ENCODE data around the gene PTPRN2.
"Not testable (repeated sequence)": the region's sequence is repeated elsewhere in the genome, so short reads cannot be mapped to it uniquely, and the experiment has no call there.

The PTPRN2 gene

DNA sequence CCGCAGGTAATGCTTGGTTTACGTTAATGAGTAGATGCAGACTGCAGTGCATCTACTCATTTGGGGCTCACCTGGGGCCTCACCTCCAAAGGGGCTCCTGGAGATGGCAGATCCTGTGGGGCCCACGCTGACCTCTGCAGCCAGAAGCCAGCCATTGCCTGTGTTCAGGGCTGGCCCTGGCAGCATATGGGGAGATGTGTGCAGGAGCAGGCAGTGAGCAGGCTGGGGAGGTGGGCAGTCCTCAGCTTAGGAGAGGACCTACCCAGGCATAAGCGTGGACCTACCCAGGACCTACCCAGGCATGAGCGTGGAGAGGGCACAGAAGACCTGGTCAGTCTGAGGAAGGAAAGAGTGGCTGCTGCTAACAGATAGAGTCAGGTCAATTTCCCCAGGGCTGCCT is 178.5 kb downstream of the PTPRN2 start:
- no peak for DNase-seq (ENCODE audit: insufficient read length, low spot score)
- FAIRE-seq: no peak

DNA sequence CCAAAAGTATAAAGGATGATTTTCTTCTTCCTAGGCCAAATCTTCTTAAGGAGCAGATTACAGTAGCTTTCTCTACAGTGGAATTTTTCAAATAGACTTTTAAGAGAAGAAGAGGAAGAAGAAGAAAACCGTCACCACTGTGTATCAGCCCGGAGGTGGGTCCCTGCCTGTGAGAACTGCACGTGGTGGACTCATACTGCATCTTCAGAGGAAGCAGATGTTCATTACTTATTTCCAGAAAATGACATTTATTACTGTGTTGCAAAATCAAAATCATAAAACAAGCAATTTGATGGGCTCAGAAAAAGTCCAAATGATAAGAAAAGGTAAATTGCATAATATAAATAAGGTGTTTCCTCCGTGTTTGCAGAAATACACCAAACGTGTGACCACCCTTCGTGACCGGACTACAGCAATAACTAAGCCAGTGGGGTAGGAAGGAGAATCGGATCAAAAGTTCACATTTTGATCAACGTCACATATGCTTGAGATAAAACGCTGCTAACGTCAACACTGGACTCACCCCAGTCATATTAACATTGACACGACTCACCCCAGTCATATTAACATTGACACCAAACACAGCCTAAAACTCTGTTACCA is 179.2 kb downstream of the PTPRN2 start:
- DNase-seq (ENCODE audit: insufficient read length, low spot score): no peak
- FAIRE-seq: no peak

DNA sequence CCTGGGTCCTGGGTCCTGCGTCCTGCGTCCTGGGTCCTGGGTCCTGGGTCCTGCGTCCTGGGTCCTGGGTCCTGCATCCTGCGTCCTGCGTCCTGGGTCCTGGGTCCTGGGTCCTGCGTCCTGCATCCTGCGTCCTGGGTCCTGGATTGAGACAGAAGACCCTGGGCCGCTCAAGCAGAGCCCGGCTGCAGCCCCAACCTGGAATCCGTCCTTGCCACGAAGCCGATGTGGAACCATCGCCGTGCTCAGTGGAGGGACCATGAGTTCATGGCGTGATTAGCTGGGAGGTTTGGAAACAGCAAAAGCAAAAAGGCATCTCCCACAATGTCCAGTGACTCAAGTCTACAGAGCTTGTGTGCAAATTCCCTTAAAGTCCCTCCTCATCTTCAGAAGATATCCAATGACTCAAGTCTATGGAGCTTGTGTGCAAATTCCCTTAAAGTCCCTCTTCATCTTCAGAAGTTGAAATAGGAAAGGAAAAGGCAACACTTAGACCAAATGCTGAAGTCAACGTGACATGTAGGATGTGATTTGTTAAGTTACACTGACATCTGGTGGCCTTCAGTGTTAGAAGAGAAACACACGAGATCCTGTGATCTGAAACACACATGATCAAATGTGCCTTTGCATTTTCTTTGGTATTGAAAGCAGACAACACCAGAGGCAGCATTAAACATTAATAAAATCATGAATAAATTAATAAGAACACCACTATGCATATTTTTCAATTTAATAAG is 179.9 kb downstream of the PTPRN2 start:
- DNase-seq (ENCODE audit: insufficient read length, low spot score) (peak; percentile 34), FAIRE-seq (no peak)

DNA sequence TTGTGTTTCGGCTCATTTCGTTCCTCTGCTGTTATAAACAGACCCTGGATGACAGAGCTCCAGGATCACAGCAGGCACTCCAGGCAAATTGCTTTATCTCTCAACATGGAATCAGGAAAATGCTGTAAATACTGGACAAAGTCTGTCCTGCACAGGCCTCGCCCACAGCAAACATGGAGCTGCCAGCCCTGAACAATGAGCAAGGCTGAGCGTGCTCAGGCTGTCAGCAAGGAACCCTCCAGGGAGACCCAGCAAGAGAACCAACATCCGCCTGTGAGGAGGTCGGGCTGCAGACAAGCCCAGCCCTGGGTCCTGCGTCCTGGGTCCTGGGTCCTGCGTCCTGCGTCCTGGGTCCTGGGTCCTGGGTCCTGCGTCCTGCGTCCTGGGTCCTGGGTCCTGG is 180.8 kb downstream of the PTPRN2 start:
- FAIRE-seq: no peak
- no peak for DNase-seq (ENCODE audit: insufficient read length, low spot score)

DNA sequence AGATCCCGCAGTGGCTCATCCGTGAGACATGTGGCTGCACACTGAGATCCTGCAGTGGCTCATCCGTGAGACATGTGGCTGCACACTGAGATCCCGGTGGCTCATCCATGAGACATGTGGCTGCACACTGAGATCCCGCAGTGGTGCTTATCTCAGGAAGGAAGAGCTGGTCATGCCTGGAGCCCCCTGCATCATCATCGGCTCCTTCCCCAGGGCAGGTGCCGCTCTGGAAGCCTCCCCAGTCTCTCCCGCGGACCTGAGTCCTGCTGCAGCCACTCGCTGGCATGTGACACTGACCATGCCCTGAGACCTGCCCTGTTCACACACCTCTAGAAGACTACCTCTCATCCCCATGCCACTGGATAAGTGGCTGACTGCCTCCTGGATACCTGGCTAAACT is 181.3 kb downstream of the PTPRN2 start:
- DNase-seq (ENCODE audit: insufficient read length, low spot score) (no peak), FAIRE-seq (no peak)

DNA sequence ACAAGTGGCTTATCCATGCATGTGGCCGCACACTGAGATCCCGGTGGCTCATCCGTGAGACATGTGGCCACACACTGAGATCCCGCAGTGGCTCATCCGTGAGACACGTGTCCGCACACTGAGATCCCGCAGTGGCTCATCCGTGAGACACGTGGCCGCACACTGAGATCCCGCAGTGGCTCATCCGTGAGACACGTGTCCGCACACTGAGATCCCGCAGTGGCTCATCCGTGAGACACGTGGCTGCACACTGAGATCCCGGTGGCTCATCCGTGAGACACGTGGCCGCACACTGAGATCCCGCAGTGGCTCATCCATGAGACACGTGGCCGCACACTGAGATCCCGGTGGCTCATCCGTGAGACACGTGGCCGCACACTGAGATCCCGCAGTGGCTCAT is 181.9 kb downstream of the PTPRN2 start:
- not testable (repeated sequence) for FAIRE-seq

DNA sequence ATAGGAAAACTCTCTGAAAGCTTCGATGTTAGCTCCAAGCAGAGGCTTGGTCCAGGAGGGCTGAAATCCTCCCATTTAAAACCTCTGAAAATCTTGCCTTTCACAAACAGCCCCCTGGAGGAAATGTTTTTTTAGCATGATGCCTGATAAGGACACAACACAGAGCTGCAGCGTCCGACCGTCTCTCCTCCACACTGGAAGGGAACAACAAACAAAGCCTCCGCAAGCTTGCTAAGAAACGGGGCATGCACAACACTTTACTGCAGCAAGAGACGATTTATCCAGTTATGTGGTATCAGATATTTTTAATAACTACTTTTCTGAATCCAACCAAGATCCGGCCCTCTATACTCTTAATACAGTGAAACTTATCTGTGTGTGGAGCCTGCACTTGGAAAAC is 182.3 kb downstream of the PTPRN2 start:
- DNase-seq (ENCODE audit: insufficient read length, low spot score) (no peak), FAIRE-seq (no peak)

More for the DNA sequence above, 181.9 kb downstream of the PTPRN2 start:
- DNase-seq (ENCODE audit: insufficient read length, low spot score): not testable (repeated sequence)

DNA sequence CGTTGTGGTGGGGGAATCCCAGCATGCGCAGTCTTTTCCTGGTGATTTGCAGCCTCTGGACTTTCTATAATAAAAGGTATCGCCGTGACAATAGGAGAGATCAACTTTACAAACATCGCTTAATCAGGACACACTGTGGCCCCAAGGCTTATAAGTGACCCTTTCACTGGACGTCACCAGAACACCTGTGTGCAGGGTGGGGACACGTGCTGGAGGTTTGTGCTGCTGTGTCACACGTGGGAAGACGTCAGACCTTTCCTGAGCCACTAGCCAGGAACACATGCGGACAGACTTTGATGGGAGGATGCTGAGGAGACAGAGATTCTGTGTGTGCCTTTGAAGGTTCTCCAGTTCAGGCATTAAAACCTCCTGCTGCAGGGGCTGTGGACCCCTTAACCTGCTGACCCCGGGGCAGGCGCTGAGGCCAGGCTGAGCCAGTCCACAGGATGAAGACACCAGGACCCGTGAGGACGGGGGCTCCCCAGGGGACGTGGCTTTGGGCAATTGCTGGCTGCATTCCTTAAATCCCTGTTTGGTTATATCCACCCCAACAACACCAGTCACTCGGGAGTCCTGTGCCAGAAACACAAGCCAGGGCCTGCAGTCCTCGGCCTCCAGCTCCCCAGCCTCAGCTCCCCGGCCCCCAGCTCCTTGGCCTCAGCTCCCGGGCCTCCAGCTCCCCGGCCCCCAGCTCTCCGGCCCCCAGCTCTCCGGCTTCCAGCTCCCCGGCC is 183.4 kb downstream of the PTPRN2 start:
- DNase-seq (ENCODE audit: insufficient read length, low spot score): no peak
- no peak for FAIRE-seq

DNA sequence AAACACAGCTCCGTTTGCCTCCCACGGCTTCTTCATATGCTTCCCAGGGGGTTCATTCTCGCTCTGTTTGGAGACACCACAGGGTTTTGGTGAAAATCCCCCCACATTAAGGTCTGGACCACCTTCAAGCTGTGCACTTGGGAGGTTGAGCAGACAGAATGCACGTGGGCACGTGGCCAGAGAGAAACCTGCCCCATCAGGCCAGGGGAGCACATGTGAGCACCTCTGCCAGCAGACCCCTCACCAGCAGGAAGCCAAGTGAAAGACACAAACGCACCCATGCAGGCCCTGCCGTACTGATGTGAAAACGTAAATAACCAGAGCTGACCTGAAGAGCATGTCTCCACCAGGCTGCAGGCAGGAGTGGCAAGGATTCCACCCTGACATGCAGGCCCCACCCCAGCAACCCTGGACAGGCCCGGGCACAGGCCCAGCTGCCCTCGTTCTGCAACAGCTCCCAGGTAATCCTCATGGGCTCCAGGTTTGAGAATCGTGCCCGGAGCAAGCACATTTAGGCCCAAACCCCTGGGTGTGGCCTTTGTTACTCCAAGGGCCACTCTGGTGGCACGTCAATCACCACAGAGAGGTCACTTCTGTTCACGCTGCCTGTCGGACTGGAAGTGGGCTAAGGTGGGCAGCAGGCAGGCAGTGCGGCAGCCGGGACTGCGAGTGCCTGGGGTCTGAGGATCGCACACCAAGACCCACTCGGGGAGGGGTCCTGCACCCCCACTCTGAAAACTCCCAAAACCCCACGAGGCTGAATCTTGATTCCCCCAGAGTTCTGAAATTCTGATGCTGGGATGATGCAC is 184.4 kb downstream of the PTPRN2 start:
- FAIRE-seq (no peak), DNase-seq (ENCODE audit: insufficient read length, low spot score) (no peak)

DNA sequence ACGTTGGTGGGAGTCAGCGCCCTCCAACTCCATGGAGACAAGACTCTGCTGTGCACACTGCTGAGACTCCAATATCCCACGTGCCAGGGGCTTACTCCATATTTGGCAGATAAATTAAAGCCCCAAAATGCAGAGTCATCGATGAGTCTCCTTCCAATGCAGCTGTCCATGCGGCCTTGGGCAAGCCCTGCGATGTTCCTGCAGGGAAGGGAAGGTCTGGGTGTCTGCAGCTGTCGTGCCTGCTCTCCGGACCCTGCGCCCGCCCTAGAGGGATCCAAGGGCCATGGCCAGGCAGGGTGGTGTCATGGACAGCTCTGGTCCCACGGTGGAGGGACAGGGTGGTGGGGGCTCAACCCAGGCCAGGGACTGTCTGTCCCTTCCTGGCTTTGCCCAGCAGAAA is 185.2 kb downstream of the PTPRN2 start:
- DNase-seq (ENCODE audit: insufficient read length, low spot score): no peak
- no peak for FAIRE-seq

DNA sequence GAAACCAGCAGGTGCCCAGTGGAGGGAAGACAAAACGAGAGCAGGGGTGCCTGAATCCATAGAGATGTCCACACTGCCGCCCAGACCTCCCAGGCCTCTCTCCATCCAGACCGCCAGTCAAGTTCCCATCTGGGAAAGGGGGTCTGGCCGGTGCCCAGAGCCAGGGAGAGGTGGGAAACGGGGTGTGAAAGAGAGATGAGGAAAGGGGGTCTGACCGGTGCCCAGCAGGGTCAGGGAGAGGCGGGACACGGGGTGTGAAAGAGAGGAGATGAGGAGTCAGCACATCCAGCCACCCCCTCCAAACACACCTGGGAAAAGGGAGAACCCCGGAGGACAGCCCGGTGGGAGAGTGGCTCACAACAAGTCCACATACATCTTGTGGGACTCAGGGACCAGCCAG is 185.8 kb downstream of the PTPRN2 start:
- FAIRE-seq: no peak
- DNase-seq (ENCODE audit: insufficient read length, low spot score): no peak

DNA sequence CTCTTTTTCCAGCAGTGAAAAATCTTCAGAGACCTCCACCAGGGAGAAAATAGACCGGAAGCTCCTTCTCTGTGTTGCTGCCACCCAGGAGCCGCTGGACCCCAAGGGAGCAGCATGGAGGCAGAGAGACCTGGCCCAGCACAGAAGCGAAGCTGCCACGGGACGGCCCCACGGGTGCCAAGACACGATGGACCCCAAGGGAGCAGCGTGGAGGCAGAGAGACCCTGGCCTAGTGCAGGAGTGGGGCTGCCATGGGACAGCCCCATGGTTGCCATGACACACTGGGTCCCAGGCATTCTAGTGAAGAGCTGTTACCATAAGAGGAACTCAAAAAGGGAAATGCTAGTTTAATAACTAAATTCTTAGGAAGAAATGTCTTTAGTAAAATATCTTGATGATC is 186.3 kb downstream of the PTPRN2 start:
- FAIRE-seq (no peak), DNase-seq (ENCODE audit: insufficient read length, low spot score) (no peak)

DNA sequence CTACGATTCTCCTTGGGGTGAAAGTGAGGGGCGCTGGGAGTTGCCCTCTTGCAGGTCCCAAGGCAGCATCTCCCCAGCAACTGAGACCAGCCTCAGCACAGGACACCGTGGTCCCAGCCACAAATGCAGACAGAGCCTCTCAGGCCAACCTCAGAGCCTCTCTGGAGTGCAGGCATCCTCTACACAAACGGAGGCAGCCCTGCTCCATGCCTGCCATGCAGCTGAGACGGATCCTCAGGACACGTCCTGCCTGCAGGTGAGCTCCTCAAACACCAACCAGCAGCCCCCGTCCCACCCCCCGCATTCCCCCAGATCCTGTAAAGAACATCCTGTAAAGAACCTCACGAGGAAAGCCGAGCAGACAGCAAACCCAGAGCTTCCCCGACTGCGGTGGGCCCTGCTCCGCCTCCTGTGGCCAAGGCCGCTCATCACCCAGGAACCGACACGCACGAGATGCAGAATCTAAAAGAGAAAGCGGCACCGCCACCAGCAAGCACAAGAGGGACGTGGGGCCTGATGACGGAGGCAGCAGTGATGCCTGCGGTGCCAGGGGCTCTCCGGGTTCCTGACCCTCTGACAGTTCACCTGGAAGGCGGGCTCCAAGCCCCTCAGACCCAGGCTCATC is 186.9 kb downstream of the PTPRN2 start:
- DNase-seq (ENCODE audit: insufficient read length, low spot score): no peak
- FAIRE-seq: no peak

DNA sequence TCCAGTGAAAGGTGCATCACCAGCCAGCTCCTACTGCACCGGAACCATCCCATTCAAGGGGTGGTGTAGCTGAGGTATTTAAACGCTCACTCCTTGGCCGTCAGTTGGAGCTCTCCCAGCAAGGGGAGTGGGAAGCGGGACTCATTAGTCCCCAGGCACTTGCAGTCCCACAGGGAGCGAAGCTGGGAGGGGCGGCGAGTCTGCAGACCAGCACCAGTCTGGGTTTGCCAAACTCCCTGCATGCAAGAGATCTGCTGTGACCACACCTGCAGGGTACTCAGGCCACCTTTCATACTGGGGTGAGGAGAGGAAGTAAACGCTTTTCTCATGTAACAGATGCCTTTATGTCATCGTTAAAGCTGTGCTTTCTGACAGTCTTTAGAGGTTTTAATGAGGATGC is 187.9 kb downstream of the PTPRN2 start:
- DNase-seq (ENCODE audit: insufficient read length, low spot score) (no peak), FAIRE-seq (no peak)

DNA sequence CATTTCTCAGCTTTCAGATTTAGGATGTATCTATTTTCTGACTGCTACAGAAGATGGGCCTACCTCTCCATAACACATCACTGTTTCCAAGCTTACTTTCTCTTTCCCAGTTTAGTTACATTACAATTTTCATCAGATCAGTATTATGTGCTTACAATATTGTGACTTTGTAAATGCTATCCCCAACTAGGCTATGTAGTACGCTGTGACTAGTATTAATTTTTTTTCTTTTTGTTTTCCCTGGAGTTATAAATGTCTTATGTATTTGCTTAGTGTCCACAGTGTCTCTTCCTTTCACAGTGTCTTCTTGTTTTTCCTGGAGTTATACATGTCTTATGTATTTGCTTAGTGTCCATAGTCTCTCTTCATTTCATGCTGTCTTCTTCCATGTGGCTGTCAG is 188.9 kb downstream of the PTPRN2 start:
- no peak for DNase-seq (ENCODE audit: insufficient read length, low spot score)
- FAIRE-seq: no peak

DNA sequence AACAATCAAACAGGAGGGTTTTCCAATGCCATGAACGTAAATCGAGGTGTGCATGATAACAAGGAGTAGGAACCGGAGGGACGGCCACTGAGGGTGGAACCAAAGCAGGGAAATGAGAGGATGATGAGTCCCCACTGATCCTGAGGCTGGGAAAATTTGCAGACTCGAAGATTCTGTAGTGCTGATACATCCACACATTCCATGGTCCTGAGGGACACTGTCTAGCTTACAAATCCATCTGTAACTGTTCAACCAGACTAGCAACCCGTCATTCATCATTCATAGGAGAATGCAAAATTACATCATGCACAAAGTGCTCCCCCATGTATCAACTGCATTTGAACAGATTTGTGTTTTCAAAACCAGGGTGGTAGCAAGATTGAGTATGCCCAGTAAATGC is 189.7 kb downstream of the PTPRN2 start:
- FAIRE-seq: no peak
- DNase-seq (ENCODE audit: insufficient read length, low spot score): no peak

DNA sequence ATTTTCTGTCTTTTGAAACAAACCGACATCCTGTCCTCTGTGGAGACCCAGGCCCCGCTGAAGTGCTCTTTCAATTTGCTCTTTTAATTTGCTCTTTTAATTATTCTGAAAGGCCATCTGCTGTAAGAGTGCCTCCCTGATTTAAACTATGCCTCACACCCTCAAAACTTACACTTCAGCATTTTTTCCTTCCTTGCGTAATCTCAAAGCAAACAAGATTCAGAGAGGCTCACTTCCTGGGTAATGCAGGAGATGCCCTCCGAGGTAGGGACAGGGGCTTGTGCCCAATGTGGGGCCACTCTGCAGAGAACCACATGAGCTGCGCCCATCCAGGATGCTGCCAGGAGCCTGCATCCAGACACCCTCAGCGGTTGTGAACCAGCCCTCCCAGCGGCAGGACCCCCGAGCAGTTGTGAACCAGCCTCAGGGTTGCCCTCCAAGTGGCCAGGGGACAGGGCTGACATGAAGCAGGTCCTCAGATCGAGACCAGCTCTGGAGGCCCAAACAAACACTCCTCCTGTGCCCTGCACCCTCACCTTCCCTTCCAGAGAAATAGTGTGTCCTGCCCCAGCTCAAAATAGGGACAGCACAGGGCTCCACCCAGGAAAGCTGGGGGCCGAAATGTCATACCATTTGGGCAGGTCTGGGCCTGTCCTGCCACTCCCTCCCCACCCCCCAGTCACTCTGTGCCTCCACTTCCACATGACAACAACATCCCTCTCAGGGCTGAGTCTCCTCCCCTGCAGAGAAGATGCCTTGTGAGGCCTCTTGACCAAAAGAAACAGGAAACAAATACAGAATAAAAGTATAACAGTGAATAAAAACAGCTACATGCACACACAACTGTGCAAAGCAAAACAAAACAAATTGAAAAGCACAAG is 190.4 kb downstream of the PTPRN2 start:
- no peak for DNase-seq (ENCODE audit: insufficient read length, low spot score)
- FAIRE-seq: no peak

DNA sequence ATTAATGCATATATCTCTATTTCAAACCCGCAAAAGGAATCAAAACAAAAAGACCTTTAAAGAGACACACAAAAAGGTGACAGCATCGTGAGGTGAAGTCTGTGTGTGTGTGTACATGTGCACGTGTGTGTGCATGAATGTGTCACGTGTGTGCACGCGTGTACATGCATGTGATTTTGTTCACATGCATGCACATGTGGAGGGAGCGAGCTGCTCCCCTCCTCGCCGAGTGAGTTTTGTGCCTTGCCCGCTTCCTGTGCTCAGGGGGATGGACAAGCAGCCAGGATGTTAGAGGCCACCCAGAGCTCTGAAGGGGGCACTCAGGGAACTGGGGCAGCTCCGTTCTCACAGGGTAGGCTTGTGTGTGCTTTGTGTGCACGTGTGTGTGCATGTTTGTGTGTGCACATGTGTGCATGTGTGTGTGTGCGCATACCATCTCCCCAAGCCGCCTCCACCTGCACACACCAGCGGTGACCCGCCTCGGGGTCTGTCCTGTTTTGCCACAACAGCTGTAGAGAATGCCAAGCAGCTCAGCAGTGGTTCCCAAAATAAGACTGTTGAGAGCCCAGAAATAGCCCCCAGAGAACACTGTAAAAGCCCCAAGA is 191.2 kb downstream of the PTPRN2 start:
- FAIRE-seq: no peak

DNA sequence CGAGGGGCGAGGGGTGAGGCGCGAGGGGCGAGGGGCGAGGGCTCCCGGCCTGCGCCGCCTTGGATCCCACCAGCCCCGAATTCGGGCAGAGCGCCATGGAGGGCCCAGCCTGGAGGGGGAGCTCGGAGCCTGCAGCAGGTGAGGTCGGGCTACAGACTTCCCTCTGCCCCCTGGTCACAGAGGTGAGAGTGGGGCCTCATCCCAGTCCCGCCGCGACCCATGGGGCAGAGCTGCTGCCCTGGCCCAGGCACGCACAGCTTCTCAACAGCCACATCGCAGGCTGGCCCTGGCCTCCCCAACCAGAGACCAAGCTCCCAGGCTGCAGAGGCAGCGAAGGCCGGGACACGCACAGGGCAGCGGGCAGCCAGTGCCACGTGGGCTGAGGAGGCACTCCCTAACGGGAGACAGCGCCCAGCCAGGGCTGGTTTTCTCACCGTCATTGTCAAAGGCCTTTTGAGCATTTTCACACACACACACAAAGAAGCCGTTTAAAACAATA is 191.8 kb downstream of the PTPRN2 start:
- FAIRE-seq (no peak), DNase-seq (ENCODE audit: insufficient read length, low spot score) (no peak)

More for the DNA sequence above, 191.2 kb downstream of the PTPRN2 start:
- DNase-seq (ENCODE audit: insufficient read length, low spot score): no peak
